A549 treated with CORT108297 at 1 μM for 4 hours (cell line): ENCODE measurements around the gene RSPH10B. TPM values are rescaled to one million over a fixed set of nuclear protein-coding genes. Genes with fewer than 3 reads are reported as not detected.

Source experiments
- total RNA-seq: library from RNA; stranded (reverse); fragments of 200-300 nt; extraction: Qiagen RNA extraction; gene quantifications from 5 replicates; pipeline ENCODE4 v1.2.3, GENCODE V29; 2022

Gene RSPH10B
- total RNA-seq, result 0.04 to 0.12 TPM (median 0.10 TPM) in 3 of 5 replicates, not detected in the others

GRCh38 chr7:5970347-5970911, at the start of gene RSPH10B:
RSPH10B (minus strand) TSS chr7:5970689; CDS start chr7:5967116, 3,573 bp downstream.

GRCh38 chr7:6008668-6009611, 38.5 kb upstream of the RSPH10B start, which contains the start of the genes AIMP2 and PMS2:
AIMP2 (plus strand) TSS chr7:6009272; CDS start chr7:6009364, 92 bp downstream.
PMS2 (minus strand) TSS chr7:6009049; CDS start chr7:6009019, 30 bp downstream.

GRCh38 chr7:5898480-5899224, 71.8 kb downstream of the RSPH10B start, which contains the start of gene CCZ1:
CCZ1 (plus strand) TSS chr7:5898733; CDS start chr7:5898800, 67 bp downstream.

Other genes starting within 250 kb of the RSPH10B start
- 23.3 to 27.9 TPM (median 25.8 TPM) in 5 replicates for gene RNF216, start 189.0 kb downstream of the RSPH10B start, total RNA-seq
- not detected in 5 replicates for gene OCM, start 89.9 kb downstream of the RSPH10B start, total RNA-seq
- 72.0 to 83.7 TPM (median 79.4 TPM) in 5 replicates for gene CCZ1, start 72.0 kb downstream of the RSPH10B start, total RNA-seq
- gene PMS2, start 38.4 kb upstream of the RSPH10B start, total RNA-seq, result 10.0 to 16.1 TPM (median 12.2 TPM) in 5 replicates
- gene AIMP2, start 38.6 kb upstream of the RSPH10B start, total RNA-seq, result 91.4 to 98.8 TPM (median 93.8 TPM) in 5 replicates
- 0.54 to 0.78 TPM (median 0.62 TPM) in 5 replicates for gene ANKRD61, start 60.7 kb upstream of the RSPH10B start, total RNA-seq
- gene EIF2AK1, start 88.5 kb upstream of the RSPH10B start, total RNA-seq, result 66.0 to 79.9 TPM (median 76.1 TPM) in 5 replicates
- 6.4 to 8.7 TPM (median 7.9 TPM) in 5 replicates for gene USP42, start 134.3 kb upstream of the RSPH10B start, total RNA-seq